HG03342 (cell line): Measurements from ENCODE around the gene DACH1.

ENCODE experiments used
- ATAC-seq: cut with Tn5 transposase; IDR thresholded peaks from one replicate; pipeline ENCODE4 v1.9.1; 2021; ENCODE audit warnings: mild to moderate bottlenecking, moderate library complexity; ENCODE audit not compliant: unreplicated experiment

The DACH1 gene

DNA sequence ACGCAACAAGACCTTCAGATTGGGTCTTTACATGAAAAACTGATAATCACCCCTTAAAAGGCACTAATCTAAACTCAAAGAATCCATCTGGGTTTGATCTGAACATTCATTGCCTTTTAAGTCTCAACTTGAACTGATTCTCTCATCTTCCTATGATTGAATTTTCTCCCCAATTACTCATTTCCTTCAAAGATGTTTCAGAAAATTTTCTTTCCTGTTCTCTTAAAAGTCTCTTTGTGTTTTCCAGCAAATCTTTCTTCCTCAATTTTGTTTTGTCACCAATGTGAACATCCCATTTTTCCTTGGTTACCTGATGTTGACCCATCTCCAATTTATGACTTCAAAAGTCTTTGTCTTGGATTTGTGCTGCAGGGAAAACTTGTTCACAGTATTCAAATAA lies 234.3 kb downstream of the DACH1 start:
- no peak for ATAC-seq

GRCh38 chr13:71632206-71632605 lies 234.8 kb downstream of the DACH1 start:
- ATAC-seq = no peak

DNA sequence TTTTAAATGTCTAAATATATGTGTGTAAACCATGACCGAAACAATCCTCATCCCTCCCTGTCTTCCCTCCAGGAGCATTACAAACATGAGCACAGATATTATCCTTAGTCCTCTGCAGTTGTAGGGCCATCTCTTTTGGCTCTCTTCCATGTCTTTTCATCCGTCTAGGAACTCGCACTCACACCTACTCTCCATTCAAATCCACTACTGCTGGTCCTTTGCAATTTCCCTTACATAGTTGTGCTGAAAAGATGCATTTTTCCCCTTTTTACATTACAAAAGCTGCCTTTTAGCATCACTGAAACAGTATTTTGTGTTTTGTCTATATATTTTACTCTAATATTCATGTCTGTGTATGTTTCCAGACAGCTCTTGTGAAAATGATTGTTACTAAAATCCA lies 237.8 kb downstream of the DACH1 start:
- no peak for ATAC-seq

- ATAC-seq = no peak
These were observed 240.4 kb downstream of the DACH1 start for GRCh38 chr13:71626421-71627117.

DNA sequence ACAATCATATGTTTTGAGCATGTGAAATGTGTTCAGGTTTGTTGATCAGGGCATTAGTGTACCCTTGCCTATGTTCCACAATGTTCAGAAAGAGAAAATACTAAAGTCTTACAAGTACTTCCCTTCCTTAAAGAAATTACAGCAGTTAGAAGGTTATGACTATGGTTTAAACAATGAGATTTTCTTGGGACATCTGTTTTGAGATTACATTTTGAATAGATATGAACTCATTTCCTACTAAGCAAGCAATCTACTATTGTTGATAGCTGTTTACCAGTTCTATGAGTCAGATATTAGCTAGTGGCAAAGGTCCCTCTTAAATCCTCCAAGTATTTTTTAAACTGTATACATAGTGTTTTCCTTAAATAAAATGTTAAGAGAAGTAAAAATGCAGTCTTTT lies 241.3 kb downstream of the DACH1 start:
- no peak for ATAC-seq

DNA sequence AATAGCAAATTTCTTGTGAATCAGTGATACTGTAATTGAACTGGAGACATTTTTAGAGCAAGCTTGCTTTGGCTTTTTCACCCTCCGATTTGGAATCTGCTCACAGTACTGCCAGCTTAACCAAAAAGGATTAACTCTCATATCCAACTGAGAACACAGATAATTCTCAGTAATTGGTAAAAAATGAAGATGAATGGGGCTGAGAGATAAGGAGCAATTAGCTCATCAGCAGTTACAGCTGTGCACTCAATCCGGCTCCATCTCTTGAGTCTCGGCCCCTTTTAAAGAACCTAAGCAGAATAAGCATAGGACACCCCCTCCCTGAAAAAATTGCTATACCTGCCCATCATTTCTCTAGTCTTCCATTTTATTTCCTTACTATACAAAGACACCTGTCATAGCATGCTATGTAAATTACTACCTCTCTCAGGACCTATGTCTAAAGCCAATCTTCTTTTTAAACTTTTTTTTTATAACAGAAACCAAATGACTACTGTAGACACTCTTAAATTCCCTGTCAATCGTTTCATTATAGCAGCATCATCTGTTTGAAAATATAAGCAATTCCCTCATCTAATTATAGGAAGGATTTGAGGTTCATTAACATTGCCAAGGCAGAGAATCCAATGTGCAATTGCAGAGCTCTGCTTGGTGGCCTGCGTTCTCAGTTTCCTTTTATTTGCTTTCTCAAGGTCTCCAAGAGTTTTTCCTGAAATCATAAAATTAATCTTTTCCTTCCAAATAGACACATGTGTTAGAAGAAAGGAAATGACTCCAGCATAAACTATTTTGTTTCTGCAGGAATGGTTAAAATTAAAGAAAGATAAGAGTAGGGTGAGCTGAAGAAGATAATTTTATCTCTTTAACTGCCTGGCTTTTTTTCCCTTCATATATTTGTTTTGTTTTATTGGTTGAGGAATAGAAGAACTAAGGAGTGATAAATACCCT lies 242.1 kb downstream of the DACH1 start:
- ATAC-seq = no peak

DNA sequence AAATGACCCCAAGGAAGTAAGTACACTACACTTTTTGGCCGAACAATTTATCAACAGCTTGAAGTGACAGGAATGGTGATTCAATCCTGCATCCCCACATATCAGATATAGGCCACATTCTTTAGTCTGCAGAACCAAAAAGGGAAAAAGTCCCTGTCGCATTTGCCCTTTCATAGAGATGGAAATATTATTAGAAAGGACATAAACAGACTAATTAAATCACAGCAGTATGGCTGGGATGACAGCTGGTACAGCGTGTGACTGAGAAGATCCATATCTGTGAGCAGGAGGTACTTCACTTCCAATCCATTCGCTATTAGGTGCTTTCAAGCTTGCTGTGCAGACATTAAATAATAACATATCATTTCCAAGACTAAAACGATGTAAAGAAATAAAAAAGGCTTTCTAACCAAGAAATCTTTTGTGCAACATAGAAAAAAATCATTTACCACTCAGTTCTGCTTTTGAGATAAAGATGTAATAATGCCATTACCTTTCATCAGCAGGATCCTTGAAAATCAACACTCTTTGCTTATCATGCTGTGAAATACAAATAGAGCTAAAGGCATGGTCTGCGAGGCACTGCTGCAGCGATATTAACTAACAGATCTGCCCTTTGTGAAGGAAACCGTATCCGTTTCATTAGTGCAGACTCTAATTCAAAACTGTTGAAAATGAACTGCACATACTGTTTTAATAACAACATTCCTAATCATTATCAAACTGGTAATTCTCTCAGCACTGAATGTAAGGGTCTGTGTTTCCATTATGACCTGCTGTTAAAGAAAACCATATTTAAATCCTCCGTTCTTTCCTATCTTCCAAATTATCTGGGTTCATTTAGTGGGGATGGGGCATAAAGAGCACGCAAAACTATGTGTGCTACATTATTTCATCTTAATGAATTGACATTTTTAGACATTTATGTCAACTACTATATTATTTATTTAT lies 245.6 kb downstream of the DACH1 start:
- ATAC-seq = no peak

- ATAC-seq = no peak
These were observed 247.9 kb downstream of the DACH1 start for GRCh38 chr13:71619096-71619495.

DNA sequence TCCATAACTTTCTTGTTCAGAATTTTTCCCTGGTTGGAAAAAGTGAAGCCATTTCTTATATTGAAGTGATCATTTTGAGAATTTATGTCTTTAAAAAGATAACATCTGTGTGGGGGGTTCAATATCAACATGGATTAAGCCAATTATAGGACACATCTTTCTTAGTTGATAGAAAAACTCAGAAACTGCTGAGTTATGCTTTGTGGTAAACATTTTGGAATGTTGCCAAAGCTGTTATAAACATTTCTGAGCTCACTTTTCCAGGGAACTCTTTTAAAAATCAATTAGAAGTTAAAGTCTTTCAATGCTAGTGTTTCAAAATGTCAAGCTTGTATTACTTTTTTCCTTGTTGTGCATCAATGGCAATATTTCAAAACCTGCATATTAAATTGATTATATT lies 248.8 kb downstream of the DACH1 start:
- no peak for ATAC-seq

DNA sequence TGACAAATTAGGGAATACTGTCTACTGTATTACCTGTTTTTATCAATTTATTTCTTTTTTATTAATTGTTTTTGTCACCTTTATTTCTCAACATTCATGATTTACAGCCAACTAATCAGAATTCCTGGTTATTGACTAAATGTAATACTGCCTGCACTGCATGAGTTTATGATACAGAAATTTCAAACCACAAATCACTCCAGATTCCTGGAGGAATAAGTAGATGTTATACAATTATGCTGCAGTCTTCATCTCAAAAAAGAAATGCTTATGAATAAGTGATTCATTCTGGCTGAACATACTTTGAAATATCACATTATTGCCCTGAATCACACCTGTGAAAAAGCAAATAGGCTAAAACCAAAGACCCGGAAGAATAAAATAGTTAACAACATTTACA lies 249.7 kb downstream of the DACH1 start:
- no peak for ATAC-seq

GRCh38 chr13:71613066-71613745 lies 253.8 kb downstream of the DACH1 start:
- ATAC-seq = no peak

DNA sequence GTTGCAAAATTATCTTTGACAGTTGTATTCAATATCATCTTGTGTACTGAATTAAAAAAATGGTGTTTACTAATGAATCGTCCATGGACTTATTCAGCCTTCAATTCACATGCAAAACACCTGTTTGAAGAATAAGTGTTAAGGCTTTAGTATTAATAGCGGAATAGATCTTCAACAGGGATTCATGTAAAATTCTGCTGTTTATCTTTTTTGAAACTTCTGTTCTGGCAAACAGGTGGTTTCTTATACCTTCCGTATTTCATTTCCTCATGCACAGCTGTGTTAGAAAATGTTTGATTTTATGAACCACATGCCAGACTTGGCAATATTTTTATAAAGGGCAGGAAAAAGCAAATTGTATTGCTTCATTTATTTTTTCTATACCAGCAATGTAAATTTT lies 255.7 kb downstream of the DACH1 start:
- no peak for ATAC-seq

- no peak for ATAC-seq
These were observed 256.1 kb downstream of the DACH1 start for GRCh38 chr13:71610876-71611275.

DNA sequence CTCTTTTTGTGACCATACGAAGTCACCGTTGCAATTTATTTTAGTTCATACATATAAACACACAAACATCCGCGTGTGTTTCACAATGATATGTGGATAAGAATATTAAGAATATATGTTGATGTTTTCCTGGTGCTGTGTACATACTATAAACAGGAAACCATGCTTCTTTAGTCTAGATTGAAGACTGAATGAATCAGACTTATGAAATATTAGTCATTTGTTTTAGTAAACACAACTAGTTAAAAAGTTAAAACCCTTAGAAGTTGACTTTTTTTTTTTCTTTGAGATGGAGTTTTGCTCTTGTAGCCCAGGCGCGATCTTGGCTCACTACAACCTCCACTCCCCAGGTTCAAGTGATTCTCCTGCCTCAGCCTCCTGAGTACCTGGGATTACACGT lies 257.7 kb downstream of the DACH1 start:
- ATAC-seq = no peak

GRCh38 chr13:71607575-71607974 lies 259.4 kb downstream of the DACH1 start:
- no peak for ATAC-seq

- no peak for ATAC-seq
These were observed 260.2 kb downstream of the DACH1 start for GRCh38 chr13:71606818-71607217.

DNA sequence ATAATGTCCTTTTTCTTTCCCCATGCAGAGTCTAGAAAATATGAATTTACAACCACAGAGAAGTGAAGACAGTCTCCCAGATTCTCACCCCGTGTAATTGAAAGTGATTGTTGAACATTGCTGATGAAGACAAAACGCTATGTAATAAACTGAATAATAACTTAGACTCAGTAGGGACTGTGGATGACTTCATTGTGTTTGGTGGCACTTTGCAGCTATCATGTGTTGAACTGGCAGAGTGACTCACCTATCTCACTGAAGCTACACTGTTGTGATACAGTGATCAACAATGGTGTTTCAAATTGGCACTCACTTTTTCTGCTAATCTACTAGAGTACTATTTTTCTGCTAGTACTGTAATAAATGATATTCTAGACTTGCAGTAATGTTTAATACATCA lies 261.3 kb downstream of the DACH1 start:
- ATAC-seq = no peak

DNA sequence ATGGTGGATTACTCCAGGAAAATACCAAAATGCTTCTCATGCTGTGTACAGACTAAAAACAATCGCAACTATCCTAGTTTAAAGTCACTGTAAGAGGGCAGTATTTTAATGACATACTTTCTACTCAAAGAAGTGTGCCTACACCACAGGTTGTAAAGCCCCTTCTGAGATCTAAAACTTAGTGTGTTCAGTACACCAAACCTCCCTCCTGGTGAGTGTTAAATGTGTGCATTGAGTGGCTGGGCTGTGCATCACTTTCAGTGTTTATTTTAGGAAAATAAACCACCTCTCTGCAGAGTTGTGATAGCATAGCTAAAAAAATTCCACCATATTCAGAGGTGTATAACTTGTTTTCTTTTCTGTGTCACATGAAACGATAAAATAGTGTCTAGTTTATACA lies 263.7 kb downstream of the DACH1 start:
- no peak for ATAC-seq

DNA sequence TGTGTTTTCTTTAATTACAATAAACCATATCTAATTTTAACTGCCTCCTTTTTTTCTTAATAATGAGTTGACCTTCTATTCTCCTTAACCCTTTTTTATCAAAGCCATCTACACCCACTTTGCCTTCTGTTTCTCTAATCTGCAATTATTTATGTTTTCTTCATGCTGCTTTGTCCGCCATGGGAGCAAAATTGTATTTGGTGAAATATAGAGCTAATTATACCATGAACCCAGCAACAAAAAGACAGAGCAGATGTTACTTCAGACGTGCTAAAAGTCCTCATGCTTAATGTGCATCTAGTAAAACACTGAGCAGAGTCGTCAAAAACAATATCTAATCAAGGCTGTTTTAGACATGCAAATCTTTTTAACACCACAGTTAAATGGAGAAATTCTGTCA lies 264.7 kb downstream of the DACH1 start:
- ATAC-seq = no peak

DNA sequence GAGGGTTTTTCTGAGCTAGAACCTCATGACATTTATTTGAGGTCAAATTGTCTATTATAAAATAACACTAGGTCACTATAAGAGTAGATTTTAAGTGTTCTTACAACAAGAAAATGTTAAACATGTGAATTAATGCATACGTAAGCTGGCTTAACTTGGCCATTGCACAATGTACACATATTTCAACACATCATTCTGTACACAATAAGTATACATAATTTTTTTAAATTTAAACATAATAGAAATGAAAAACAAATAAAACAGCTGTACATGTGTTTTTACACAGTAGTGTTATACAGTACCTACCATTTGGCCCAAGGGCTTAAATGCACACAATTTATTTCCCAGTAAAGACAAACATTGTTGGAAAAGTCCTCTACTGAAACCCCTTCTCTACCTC lies 269.9 kb downstream of the DACH1 start:
- no peak for ATAC-seq

GRCh38 chr13:71596116-71596515 lies 270.9 kb downstream of the DACH1 start:
- ATAC-seq = no peak
